ENCODE measurements around the gene TSSK3.
A peak's percentile ranks its signal among the peaks of the same experiment; 100 is the strongest.

The TSSK3 gene

DNA sequence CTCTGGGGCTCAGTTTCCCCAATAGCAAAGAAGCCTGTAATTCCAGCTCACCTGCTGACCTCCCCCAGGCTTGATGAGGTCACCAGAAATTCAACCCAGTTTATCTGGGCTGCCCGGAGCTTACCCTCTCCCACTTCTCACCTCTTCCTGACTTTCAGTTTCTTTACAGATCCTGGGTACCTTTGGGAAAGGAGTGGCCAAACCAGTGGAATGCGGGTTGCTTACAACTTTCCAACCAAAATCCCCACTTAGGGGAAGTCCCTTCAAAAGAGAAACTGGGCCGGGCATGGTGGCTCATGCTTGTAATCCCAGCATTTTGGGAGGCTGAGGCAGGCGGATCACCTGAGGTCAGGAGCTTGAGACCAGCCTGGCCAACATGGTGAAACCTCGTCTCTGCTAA is 20.4 kb upstream of the TSSK3 start:
- no peaks in the 10 kb centered on the region for H3K9me3 ChIP-seq
- H3K27me3 ChIP-seq, result no peaks in the 10 kb centered on the region
- H3K4me1 ChIP-seq, result no peaks in the 10 kb centered on the region
- no peak overlapping the region for H3K4me3 ChIP-seq (ENCODE audit: low read depth, low read length)
- TF ChIP-seq, protein P1, sequence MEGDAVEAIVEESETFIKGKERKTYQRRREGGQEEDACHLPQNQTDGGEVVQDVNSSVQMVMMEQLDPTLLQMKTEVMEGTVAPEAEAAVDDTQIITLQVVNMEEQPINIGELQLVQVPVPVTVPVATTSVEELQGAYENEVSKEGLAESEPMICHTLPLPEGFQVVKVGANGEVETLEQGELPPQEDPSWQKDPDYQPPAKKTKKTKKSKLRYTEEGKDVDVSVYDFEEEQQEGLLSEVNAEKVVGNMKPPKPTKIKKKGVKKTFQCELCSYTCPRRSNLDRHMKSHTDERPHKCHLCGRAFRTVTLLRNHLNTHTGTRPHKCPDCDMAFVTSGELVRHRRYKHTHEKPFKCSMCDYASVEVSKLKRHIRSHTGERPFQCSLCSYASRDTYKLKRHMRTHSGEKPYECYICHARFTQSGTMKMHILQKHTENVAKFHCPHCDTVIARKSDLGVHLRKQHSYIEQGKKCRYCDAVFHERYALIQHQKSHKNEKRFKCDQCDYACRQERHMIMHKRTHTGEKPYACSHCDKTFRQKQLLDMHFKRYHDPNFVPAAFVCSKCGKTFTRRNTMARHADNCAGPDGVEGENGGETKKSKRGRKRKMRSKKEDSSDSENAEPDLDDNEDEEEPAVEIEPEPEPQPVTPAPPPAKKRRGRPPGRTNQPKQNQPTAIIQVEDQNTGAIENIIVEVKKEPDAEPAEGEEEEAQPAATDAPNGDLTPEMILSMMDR (IDR thresholded peaks at IDR 0.05; ENCODE audit: low read depth, low read length), result no peak
- no peak for DNase-seq
- no peaks in the 10 kb centered on the region for H3K36me3 ChIP-seq

DNA sequence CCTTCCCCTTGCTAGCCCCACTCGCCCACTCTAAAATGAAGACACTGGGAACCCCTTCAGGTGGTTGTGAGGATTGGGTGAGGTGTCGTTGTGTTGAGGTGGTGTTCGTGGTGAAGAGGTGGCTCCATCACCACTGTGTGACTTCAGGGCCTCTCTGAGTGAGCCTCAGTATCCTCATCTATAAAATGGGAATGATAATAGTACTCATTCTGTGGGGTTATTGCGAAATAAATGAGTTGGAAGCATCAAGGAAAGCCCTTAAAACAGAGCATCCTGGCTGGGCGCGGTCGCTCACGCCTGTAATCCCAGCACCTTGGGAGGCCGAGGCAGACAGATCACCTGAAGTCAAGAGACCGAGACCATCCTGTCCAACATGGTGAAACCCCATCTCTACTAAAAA is 19.6 kb upstream of the TSSK3 start:
- TF ChIP-seq, protein P1 (IDR thresholded peaks at IDR 0.05; ENCODE audit: low read depth, low read length), result no peak
- H3K4me1 ChIP-seq, result no peaks in the 10 kb centered on the region
- H3K9me3 ChIP-seq, result no peaks in the 10 kb centered on the region
- H3K36me3 ChIP-seq, result no peaks in the 10 kb centered on the region
- no peaks in the 10 kb centered on the region for H3K27me3 ChIP-seq
- no peak for DNase-seq
- no peak overlapping the region for H3K4me3 ChIP-seq (ENCODE audit: low read depth, low read length)

DNA sequence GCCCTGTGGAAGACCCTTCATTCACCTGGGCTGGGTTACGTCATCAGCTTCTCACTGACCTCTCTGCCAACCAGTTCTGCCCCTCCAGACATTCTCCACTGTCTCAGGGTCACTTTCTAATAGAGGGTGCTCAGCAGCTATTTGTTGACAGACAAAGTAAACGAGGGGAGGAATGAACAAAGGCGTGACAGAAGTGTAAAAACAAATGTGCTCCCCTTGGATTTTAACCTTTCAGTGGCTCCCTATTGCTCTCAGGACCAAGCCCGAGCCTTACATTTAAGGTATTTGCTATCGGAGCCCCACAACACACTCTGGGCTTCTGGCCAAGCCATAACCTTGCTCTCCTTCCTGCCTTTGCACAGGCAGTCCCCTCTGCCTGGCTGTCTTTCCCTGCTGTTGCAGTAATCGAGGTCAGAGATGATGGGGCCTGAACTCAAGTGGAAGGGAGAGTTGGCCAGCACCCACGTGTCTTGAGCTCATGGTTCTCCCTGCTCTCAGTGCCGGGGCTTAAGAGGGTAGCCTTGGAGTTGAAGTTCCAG is 17.0 kb upstream of the TSSK3 start:
- no peaks in the 10 kb centered on the region for H3K4me1 ChIP-seq
- H3K36me3 ChIP-seq, result no peaks in the 10 kb centered on the region
- DNase-seq, result no peak
- no peak overlapping the region for H3K4me3 ChIP-seq (ENCODE audit: low read depth, low read length)
- TF ChIP-seq, protein P1 (IDR thresholded peaks at IDR 0.05; ENCODE audit: low read depth, low read length), result no peak
- no peaks in the 10 kb centered on the region for H3K27me3 ChIP-seq
- peaks cover under 1% of the 10 kb centered on the region for H3K9me3 ChIP-seq

DNA sequence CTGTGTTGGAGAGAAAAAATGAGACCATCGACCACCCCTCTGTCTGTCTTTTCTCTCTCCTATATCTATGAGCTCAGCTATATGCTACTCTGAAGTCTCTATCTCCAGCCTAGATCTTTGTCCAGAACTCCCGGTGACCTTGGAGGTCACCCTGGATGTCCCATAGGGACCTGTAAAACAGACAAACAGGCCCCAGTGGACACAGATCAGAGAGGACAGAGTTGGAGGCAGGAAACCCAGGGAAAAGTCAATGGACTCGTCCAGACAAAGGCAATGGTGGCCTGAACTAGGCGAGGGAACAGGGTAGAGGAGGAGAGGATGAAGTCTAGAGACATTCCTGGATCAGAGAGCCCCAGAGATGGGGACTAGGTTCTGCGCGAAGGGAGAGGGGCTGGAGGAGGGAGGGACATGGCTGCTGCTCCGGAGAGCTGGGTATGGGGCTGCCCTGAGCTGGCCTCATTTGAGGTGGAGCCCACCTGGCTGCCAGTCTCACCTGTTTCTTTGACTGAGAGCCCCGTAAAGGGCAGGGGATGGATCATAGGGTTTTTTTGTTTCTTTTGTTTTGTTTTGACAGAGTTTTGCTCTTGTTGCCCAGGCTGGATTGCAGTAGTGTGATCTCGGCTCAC is 15.7 kb upstream of the TSSK3 start:
- H3K9me3 ChIP-seq, result peaks cover 6% of the 10 kb centered on the region
- no peaks in the 10 kb centered on the region for H3K36me3 ChIP-seq
- no peak overlapping the region for H3K4me3 ChIP-seq (ENCODE audit: low read depth, low read length)
- DNase-seq, result no peak
- TF ChIP-seq, protein P1 (IDR thresholded peaks at IDR 0.05; ENCODE audit: low read depth, low read length), result no peak
- no peaks in the 10 kb centered on the region for H3K27me3 ChIP-seq
- H3K4me1 ChIP-seq, result no peaks in the 10 kb centered on the region

DNA sequence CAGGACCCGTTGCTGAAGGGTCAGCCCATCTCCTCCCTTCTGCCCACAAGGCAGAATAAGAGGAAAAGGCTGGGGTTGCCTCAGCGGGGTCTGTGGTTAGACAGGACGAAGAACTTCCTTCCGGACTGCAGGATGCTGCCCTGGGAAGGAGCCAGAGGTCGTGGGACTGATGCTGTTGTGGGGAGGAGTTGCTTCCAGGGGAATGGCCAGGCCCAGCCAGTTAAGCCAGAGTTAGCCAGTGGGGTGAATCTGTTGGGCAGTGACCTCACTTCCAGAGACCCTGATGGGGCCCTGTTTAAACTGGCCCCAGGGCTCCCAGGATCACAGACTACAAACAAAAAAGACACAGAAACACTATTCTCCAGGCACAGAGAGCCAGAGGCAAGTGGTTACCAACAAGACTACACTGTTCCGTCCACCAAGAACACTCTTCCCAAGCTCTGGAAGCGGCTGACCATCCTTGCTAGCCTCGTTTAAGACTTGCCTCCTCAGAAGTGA is 13.1 kb upstream of the TSSK3 start:
- DNase-seq, result no peak
- Histone ChIP-seq H3K9me3 (peaks cover 6% of the 10 kb centered on the region), H3K4me1 (no peaks in the 10 kb centered on the region), H3K27me3 (no peaks in the 10 kb centered on the region), H3K36me3 (no peaks in the 10 kb centered on the region), H3K4me3 (ENCODE audit: low read depth, low read length) (no peak overlapping the region)
- TF ChIP-seq, protein P1 (IDR thresholded peaks at IDR 0.05; ENCODE audit: low read depth, low read length), result no peak

DNA sequence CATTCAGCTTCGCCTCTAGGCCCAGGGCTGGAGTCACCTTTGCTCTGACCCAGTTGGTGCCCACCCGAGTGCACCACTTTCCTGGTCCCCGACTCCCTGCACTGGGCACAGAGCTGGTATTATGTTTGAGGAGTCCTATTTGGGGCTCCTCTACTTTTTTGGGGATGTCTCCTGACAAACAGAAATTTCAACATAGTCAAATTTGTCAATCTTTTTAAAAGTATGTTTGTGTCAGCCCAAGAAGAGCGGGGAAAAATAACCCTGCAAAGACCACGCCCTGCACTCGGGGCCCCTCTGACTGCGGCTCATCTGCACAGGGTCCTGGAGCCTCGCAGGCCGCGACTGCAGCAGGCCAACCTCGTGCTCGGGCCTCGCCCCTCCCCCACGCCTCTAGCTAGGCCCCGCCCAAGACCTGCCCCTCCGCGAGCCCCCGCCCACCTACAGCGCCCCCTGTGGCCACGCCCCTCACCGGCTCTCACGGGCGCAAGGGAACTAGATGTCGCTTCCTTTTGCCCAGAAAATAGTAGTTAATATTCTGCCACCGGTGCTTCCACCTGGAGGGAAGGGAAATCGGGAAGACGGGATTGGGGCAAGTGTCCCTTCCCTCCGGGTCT is 11.4 kb upstream of the TSSK3 start:
- Histone ChIP-seq H3K9me3 (peaks cover 6% of the 10 kb centered on the region), H3K27me3 (no peaks in the 10 kb centered on the region), H3K4me1 (no peaks in the 10 kb centered on the region), H3K4me3 (ENCODE audit: low read depth, low read length) (peak overlapping the region; percentile 57), H3K36me3 (no peaks in the 10 kb centered on the region)
- peak; percentile 80 for DNase-seq
- TF ChIP-seq, protein P1 (IDR thresholded peaks at IDR 0.05; ENCODE audit: low read depth, low read length), result peak; percentile 43
